GM11168 (cell line): ENCODE data around the gene TBC1D8B.
"Not testable (repeated sequence)": the region's sequence is repeated elsewhere in the genome, so short reads cannot be mapped to it uniquely, and the experiment has no call there.

ENCODE experiments used
- in situ Hi-C: fragments of 300-500 bp; cut with MboI; formaldehyde crosslinking; loops from one replicate; pipeline ENCODE4 v1.12.0; 2022; ENCODE audit warnings: low sequenced_read_pairs; ENCODE audit not compliant: unreplicated experiment

TBC1D8B gene

GRCh38 chrX:106802388-106803275 is at the start of gene TBC1D8B:
Gene TBC1D8B (plus strand): TSS chrX:106802673. CDS start chrX:106802854, 181 bp downstream.
- in situ Hi-C loops, result no loop called here

- in situ Hi-C loops, result not testable (repeated sequence)
These were observed 33.2 kb upstream of the TBC1D8B start for GRCh38 chrX:106769288-106769687.

GRCh38 chrX:106774981-106775380 is 27.5 kb upstream of the TBC1D8B start:
- in situ Hi-C loops, result loop anchor here (25.0 kb wide), 1 partner anchor 288 kb away; no protein-coding TSS in a partner anchor

GRCh38 chrX:106780264-106780663 is 22.2 kb upstream of the TBC1D8B start:
- in situ Hi-C loops, result loop anchor here (25.0 kb wide), 1 partner anchor 293 kb away; no protein-coding TSS in a partner anchor

- in situ Hi-C loops, result loop anchor here (25.0 kb wide), 1 partner anchor 294 kb away; no protein-coding TSS in a partner anchor
These were observed 21.7 kb upstream of the TBC1D8B start for GRCh38 chrX:106780664-106781377.

- in situ Hi-C loops, result loop anchor here (25.0 kb wide), 1 partner anchor 296 kb away; no protein-coding TSS in a partner anchor
These were observed 18.8 kb upstream of the TBC1D8B start for GRCh38 chrX:106783716-106784115.

- in situ Hi-C loops, result loop anchor here (25.0 kb wide), 1 partner anchor 304 kb away; no protein-coding TSS in a partner anchor
These were observed 11.0 kb upstream of the TBC1D8B start for GRCh38 chrX:106791495-106791894.

GRCh38 chrX:106802063-106802387 is 448 bp upstream of the TBC1D8B start:
- in situ Hi-C loops, result no loop called here

GRCh38 chrX:106811131-106811910 is 8.8 kb downstream of the TBC1D8B start:
- in situ Hi-C loops, result no loop called here

GRCh38 chrX:106812930-106813329 is 10.5 kb downstream of the TBC1D8B start:
- in situ Hi-C loops, result not testable (repeated sequence)

- in situ Hi-C loops, result not testable (repeated sequence)
These were observed 11.6 kb downstream of the TBC1D8B start for GRCh38 chrX:106814093-106814492.

GRCh38 chrX:106862972-106863688 is 60.7 kb downstream of the TBC1D8B start:
- in situ Hi-C loops, result no loop called here

- in situ Hi-C loops, result no loop called here
These were observed 61.2 kb downstream of the TBC1D8B start for GRCh38 chrX:106863697-106864096.

GRCh38 chrX:106872796-106873195 is 70.3 kb downstream of the TBC1D8B start:
- in situ Hi-C loops, result not testable (repeated sequence)

- in situ Hi-C loops, result no loop called here
These were observed 71.6 kb downstream of the TBC1D8B start for GRCh38 chrX:106874075-106874474.

GRCh38 chrX:106875151-106875550 is 72.7 kb downstream of the TBC1D8B start:
- in situ Hi-C loops, result no loop called here

GRCh38 chrX:106889468-106889867 is 87.0 kb downstream of the TBC1D8B start:
- in situ Hi-C loops, result no loop called here

GRCh38 chrX:106891762-106892460 is 89.4 kb downstream of the TBC1D8B start:
- in situ Hi-C loops, result no loop called here

GRCh38 chrX:106894392-106894909 is 92.0 kb downstream of the TBC1D8B start:
- in situ Hi-C loops, result no loop called here
